GM12891 (cell line): Measurements from ENCODE around the gene VWDE.

Source experiments
- DNase-seq: peaks from one replicate; pipeline ENCODE4 v3.0.0; 2011; ENCODE audit warnings: low spot score; ENCODE audit not compliant: insufficient read length
- FAIRE-seq: peaks from 2 replicates; lab custom pipeline; 2011; peaks lifted over from hg19 to GRCh38; lab: Jason Lieb, UNC
- PAX5 ChIP-seq: IDR thresholded peaks from 2 replicates; pipeline ENCODE4 v1.6.1; 2011; ENCODE audit warnings: low read length, moderate library complexity, mild to moderate bottlenecking; ENCODE audit not compliant: insufficient read depth, severe bottlenecking
- POLR2A ChIP-seq: IDR thresholded peaks from 2 replicates; pipeline ENCODE4 v1.6.1; 2011; ENCODE audit warnings: low read depth, low read length, control low read depth
- POLR2AphosphoS5 ChIP-seq: IDR thresholded peaks from 2 replicates; pipeline ENCODE4 v1.6.1; 2011; ENCODE audit warnings: low read depth, low read length, control low read depth
- POU2F2 ChIP-seq: IDR thresholded peaks from 2 replicates; pipeline ENCODE4 v1.6.1; 2011; ENCODE audit warnings: low read depth, mild to moderate bottlenecking, control low read depth, low read length, moderate library complexity
- SPI1 ChIP-seq: IDR thresholded peaks from 2 replicates; pipeline ENCODE4 v1.6.1; 2011; ENCODE audit warnings: low read depth, low read length, control low read depth
- TAF1 ChIP-seq: IDR thresholded peaks from 2 replicates; pipeline ENCODE4 v1.6.1; 2011; ENCODE audit warnings: low read depth, low read length, control low read depth

VWDE gene

GRCh38 chr7:12297283-12298108 lies 106.2 kb downstream of the VWDE start:
- no peak for FAIRE-seq
- no peak for DNase-seq
- TF ChIP-seq PAX5 (no peak), TAF1 (no peak), POU2F2 (no peak), POLR2A (no peak), SPI1 (no peak), POLR2AphosphoS5 (no peak)

GRCh38 chr7:12296051-12296570 lies 107.6 kb downstream of the VWDE start:
- FAIRE-seq (no peak), DNase-seq (no peak)
- TF ChIP-seq PAX5, result no peak
- no peak for TF ChIP-seq SPI1
- no peak for TF ChIP-seq POLR2A
- TF ChIP-seq POLR2AphosphoS5, result no peak
- TF ChIP-seq POU2F2, result no peak
- TF ChIP-seq TAF1, result no peak

- DNase-seq, result no peak
These were observed 109.0 kb downstream of the VWDE start for GRCh38 chr7:12294701-12295100.

GRCh38 chr7:12291870-12292269 lies 111.8 kb downstream of the VWDE start:
- FAIRE-seq (no peak), DNase-seq (no peak)
- no peak for TF ChIP-seq TAF1
- no peak for TF ChIP-seq PAX5
- no peak for TF ChIP-seq POLR2A
- no peak for TF ChIP-seq POLR2AphosphoS5
- no peak for TF ChIP-seq POU2F2
- no peak for TF ChIP-seq SPI1

More at GRCh38 chr7:12294701-12295100, 109.0 kb downstream of the VWDE start:
- no peak for FAIRE-seq
- TF ChIP-seq TAF1 (no peak), POLR2A (no peak), POU2F2 (no peak), POLR2AphosphoS5 (no peak), PAX5 (no peak), SPI1 (no peak)

GRCh38 chr7:12290761-12291160 lies 112.9 kb downstream of the VWDE start:
- FAIRE-seq (no peak), DNase-seq (no peak)
- no peak for TF ChIP-seq SPI1
- no peak for TF ChIP-seq POLR2A
- no peak for TF ChIP-seq POLR2AphosphoS5
- TF ChIP-seq TAF1, result no peak
- TF ChIP-seq PAX5, result no peak
- TF ChIP-seq POU2F2, result no peak

- FAIRE-seq, result no peak
- no peak for TF ChIP-seq POLR2A
- no peak for TF ChIP-seq POLR2AphosphoS5
- DNase-seq, result no peak
These were observed 113.7 kb downstream of the VWDE start for GRCh38 chr7:12289996-12290395.

- TF ChIP-seq SPI1, result no peak
- TF ChIP-seq POLR2A, result no peak
- no peak for TF ChIP-seq POU2F2
- no peak for TF ChIP-seq POLR2AphosphoS5
- TF ChIP-seq PAX5, result no peak
- TF ChIP-seq TAF1, result no peak
- FAIRE-seq (no peak), DNase-seq (no peak)
These were observed 115.8 kb downstream of the VWDE start for GRCh38 chr7:12287901-12288300.

GRCh38 chr7:12281038-12281437 lies 122.6 kb downstream of the VWDE start:
- FAIRE-seq (no peak), DNase-seq (no peak)
- no peak for TF ChIP-seq SPI1
- no peak for TF ChIP-seq PAX5
- TF ChIP-seq TAF1, result no peak
- TF ChIP-seq POLR2AphosphoS5, result no peak
- no peak for TF ChIP-seq POLR2A
- TF ChIP-seq POU2F2, result no peak
